SK-N-SH (cell line): Measurements from ENCODE around the gene COL15A1.

Experiments used
- POLR2AphosphoS5 ChIP-seq: IDR thresholded peaks from 2 replicates; pipeline ENCODE4 v1.6.1; 2012; ENCODE audit warnings: low read depth, low read length
- RAD21 ChIP-seq: IDR thresholded peaks from 2 replicates; pipeline ENCODE4 v1.6.1; 2012; ENCODE audit warnings: mild to moderate bottlenecking, low read length
- TAF1 ChIP-seq: IDR thresholded peaks from 2 replicates; pipeline ENCODE4 v1.6.1; 2012; ENCODE audit warnings: low read depth, mild to moderate bottlenecking, low read length, moderate library complexity, borderline replicate concordance
- TF ChIP-seq, protein P1 (sequence below): fragments of 200-600 bp; sonication (generic); IDR thresholded peaks from 2 replicates; pipeline ENCODE4 v1.6.1; 2017; ENCODE audit warnings: antibody characterized with exemption, mild to moderate bottlenecking, moderate library complexity
- TF ChIP-seq, protein P2 (sequence below): IDR thresholded peaks from 2 replicates; pipeline ENCODE4 v1.4.0; 2012; ENCODE audit warnings: low read depth

DNA sequence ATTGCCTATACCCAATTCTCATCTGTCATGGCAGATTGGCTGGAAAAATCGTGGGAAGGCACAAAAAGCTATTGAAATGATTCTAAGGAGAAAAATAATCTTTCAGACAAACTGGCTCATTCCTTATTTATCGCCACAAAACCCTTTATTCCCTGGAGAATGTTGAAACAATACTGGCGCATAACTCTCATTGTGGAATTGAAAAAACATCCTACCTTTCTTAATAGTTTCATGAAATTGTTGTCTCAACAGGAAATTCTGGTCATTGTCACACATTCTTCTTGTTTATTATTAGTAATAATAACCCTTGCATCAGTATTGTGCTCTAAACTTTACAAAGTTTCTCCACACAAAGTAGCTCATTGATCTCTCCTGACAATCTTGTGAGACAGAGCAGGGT is 48.9 kb upstream of the COL15A1 start:
- TF ChIP-seq RAD21 (no peak), POLR2AphosphoS5 (no peak), TAF1 (no peak)
- TF ChIP-seq, protein P1, sequence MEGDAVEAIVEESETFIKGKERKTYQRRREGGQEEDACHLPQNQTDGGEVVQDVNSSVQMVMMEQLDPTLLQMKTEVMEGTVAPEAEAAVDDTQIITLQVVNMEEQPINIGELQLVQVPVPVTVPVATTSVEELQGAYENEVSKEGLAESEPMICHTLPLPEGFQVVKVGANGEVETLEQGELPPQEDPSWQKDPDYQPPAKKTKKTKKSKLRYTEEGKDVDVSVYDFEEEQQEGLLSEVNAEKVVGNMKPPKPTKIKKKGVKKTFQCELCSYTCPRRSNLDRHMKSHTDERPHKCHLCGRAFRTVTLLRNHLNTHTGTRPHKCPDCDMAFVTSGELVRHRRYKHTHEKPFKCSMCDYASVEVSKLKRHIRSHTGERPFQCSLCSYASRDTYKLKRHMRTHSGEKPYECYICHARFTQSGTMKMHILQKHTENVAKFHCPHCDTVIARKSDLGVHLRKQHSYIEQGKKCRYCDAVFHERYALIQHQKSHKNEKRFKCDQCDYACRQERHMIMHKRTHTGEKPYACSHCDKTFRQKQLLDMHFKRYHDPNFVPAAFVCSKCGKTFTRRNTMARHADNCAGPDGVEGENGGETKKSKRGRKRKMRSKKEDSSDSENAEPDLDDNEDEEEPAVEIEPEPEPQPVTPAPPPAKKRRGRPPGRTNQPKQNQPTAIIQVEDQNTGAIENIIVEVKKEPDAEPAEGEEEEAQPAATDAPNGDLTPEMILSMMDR = no peak
- TF ChIP-seq, protein P2, sequence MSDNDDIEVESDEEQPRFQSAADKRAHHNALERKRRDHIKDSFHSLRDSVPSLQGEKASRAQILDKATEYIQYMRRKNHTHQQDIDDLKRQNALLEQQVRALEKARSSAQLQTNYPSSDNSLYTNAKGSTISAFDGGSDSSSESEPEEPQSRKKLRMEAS = no peak
